Superior temporal gyrus (tissue), 1 donor: Measurements from ENCODE around the gene PHGDH.
"Not testable (repeated sequence)": the region's sequence is repeated elsewhere in the genome, so short reads cannot be mapped to it uniquely, and the experiment has no call there.

Source experiments
- DNase-seq: peaks from one replicate; pipeline ENCODE4 v3.0.0-alpha.2; 2016; ENCODE audit errors: extremely low spot score

PHGDH gene

GRCh38 chr1:119697598-119697997, 14.1 kb upstream of the PHGDH start:
- no peak for DNase-seq

GRCh38 chr1:119700326-119700725, 11.4 kb upstream of the PHGDH start:
- DNase-seq = no peak

GRCh38 chr1:119701659-119702058, 10.1 kb upstream of the PHGDH start:
- DNase-seq = no peak

GRCh38 chr1:119702384-119702783, 9.3 kb upstream of the PHGDH start:
- DNase-seq = no peak

- DNase-seq = no peak
Measured at GRCh38 chr1:119703666-119704450, 7.9 kb upstream of the PHGDH start.

GRCh38 chr1:119706599-119706998, 5.1 kb upstream of the PHGDH start:
- DNase-seq = not testable (repeated sequence)

GRCh38 chr1:119711356-119711803, 354 bp upstream of the PHGDH start:
- DNase-seq = not testable (repeated sequence)

GRCh38 chr1:119712342-119713038, 756 bp downstream of the PHGDH start:
- DNase-seq = peak; percentile 53

GRCh38 chr1:119713039-119713748, 1.5 kb downstream of the PHGDH start:
- DNase-seq = peak; percentile 50

- DNase-seq = peak; percentile 61
Measured at GRCh38 chr1:119713749-119714456, 2.2 kb downstream of the PHGDH start.

GRCh38 chr1:119714583-119714982, 2.8 kb downstream of the PHGDH start:
- DNase-seq = no peak

GRCh38 chr1:119715542-119715941, 3.8 kb downstream of the PHGDH start:
- peak; percentile 69 for DNase-seq

- DNase-seq = no peak
Measured at GRCh38 chr1:119718409-119718808, 6.7 kb downstream of the PHGDH start.

GRCh38 chr1:119718972-119719371, 7.2 kb downstream of the PHGDH start:
- DNase-seq = no peak

- DNase-seq = no peak
Measured at GRCh38 chr1:119720866-119721440, 9.2 kb downstream of the PHGDH start.

- no peak for DNase-seq
Measured at GRCh38 chr1:119721896-119722295, 10.2 kb downstream of the PHGDH start.

GRCh38 chr1:119724611-119725218, 13.0 kb downstream of the PHGDH start:
- DNase-seq = no peak

- DNase-seq = no peak
Measured at GRCh38 chr1:119725626-119726025, 13.9 kb downstream of the PHGDH start.

- DNase-seq = no peak
Measured at GRCh38 chr1:119727991-119728390, 16.3 kb downstream of the PHGDH start.

- no peak for DNase-seq
Measured at GRCh38 chr1:119729044-119729443, 17.3 kb downstream of the PHGDH start.

GRCh38 chr1:119731060-119731459, 19.3 kb downstream of the PHGDH start:
- no peak for DNase-seq
